Right atrium auricular region (tissue), 2 donors: ENCODE measurements around the gene GADL1. TPM values are rescaled to one million over a fixed set of nuclear protein-coding genes. Genes with fewer than 3 reads are reported as not detected.

Experiments used
- DNase-seq: peaks from one replicate; pipeline ENCODE4 v3.0.0-alpha.2; 2019; ENCODE audit warnings: low spot score
- H3K27ac ChIP-seq, 2 donors: fragments of 200-600 bp; sonication (generic); 1 replicate in 1 of 2; 2 replicates in 1 of 2; pipeline ENCODE4 v1.5.1; 2016 to 2019
- H3K27me3 ChIP-seq, 2 donors: fragments of 200-600 bp; sonication (generic); one replicate each; pipeline versions ENCODE4 v1.5.1 to v1.6.0; 2017 to 2019
- H3K36me3 ChIP-seq: fragments of 200-600 bp; sonication (generic); one replicate; pipeline ENCODE4 v1.5.1; 2016
- H3K4me1 ChIP-seq, 2 donors: fragments of 200-600 bp; sonication (generic); one replicate each; pipeline versions ENCODE4 v1.5.1 to v1.6.0; 2017 to 2019
- H3K4me3 ChIP-seq, 2 donors: fragments of 200-600 bp; sonication (generic); 1 replicate in 1 of 2; 2 replicates in 1 of 2; pipeline ENCODE4 v1.5.1; 2017 to 2019; ENCODE audit warnings: mild to moderate bottlenecking in 1 of 2, moderate library complexity in 1 of 2
- H3K9me3 ChIP-seq, 2 donors: fragments of 200-600 bp; sonication (generic); one replicate each; pipeline ENCODE4 v1.5.1; 2019
- CTCF ChIP-seq, 2 donors: fragments of 200-600 bp; sonication (generic); IDR thresholded peaks; one replicate each; pipeline ENCODE4 v1.5.1; 2019; ENCODE audit warnings: antibody characterized with exemption in 2 of 2
- total RNA-seq, 2 donors: library from RNA; depleted of rRNA; stranded (reverse); fragments of >200 nt; gene quantifications; one replicate each; pipeline ENCODE4 v1.1.0, GENCODE V29; 2016

GADL1 gene
- total RNA-seq, 2 donors from 2014 or later, result not detected

- no peak overlapping the region for H3K4me3 ChIP-seq
- no peaks in the 10 kb centered on the region for H3K4me1 ChIP-seq
- no peak for TF ChIP-seq CTCF (IDR thresholded peaks at IDR 0.05)
- H3K27me3 ChIP-seq, result no peaks in the 10 kb centered on the region
- no peak for DNase-seq
- no peaks in the 10 kb centered on the region for H3K9me3 ChIP-seq
- no peak overlapping the region for H3K27ac ChIP-seq
- H3K36me3 ChIP-seq, result no peaks in the 10 kb centered on the region
Observed at GRCh38 chr3:30754426-30754825, 140.0 kb downstream of the GADL1 start.

GRCh38 chr3:30753766-30754165 is 140.7 kb downstream of the GADL1 start:
- Histone ChIP-seq H3K27ac (no peak overlapping the region), H3K27me3 (no peaks in the 10 kb centered on the region), H3K9me3 (no peaks in the 10 kb centered on the region), H3K36me3 (no peaks in the 10 kb centered on the region), H3K4me1 (no peaks in the 10 kb centered on the region), H3K4me3 (no peak overlapping the region)
- no peak for TF ChIP-seq CTCF (IDR thresholded peaks at IDR 0.05)
- no peak for DNase-seq

GRCh38 chr3:30752970-30753369 is 141.5 kb downstream of the GADL1 start:
- H3K4me1 ChIP-seq, result no peaks in the 10 kb centered on the region
- TF ChIP-seq CTCF (IDR thresholded peaks at IDR 0.05), result no peak
- no peaks in the 10 kb centered on the region for H3K9me3 ChIP-seq
- no peak overlapping the region for H3K27ac ChIP-seq
- no peaks in the 10 kb centered on the region for H3K27me3 ChIP-seq
- H3K36me3 ChIP-seq, result no peaks in the 10 kb centered on the region
- no peak overlapping the region for H3K4me3 ChIP-seq
- no peak for DNase-seq

- no peaks in the 10 kb centered on the region for H3K27me3 ChIP-seq
- no peak overlapping the region for H3K27ac ChIP-seq
- H3K36me3 ChIP-seq, result no peaks in the 10 kb centered on the region
- peaks cover 0 to 5% of the 10 kb centered on the region in 2 donors for H3K4me1 ChIP-seq
- no peak overlapping the region for H3K4me3 ChIP-seq
- H3K9me3 ChIP-seq, result no peaks in the 10 kb centered on the region
- DNase-seq, result no peak
- no peak for TF ChIP-seq CTCF (IDR thresholded peaks at IDR 0.05)
Observed at GRCh38 chr3:30752491-30752890, 142.0 kb downstream of the GADL1 start.

- Histone ChIP-seq H3K4me3 (no peak overlapping the region), H3K36me3 (no peaks in the 10 kb centered on the region), H3K9me3 (no peaks in the 10 kb centered on the region), H3K4me1 (peaks cover 0 to 5% of the 10 kb centered on the region in 2 donors), H3K27ac (no peak overlapping the region), H3K27me3 (no peaks in the 10 kb centered on the region)
- peak in 1 of 2 donors; percentile 59 for TF ChIP-seq CTCF (IDR thresholded peaks at IDR 0.05)
- no peak for DNase-seq
Observed at GRCh38 chr3:30751610-30752299, 142.7 kb downstream of the GADL1 start.

GRCh38 chr3:30750967-30751366 is 143.5 kb downstream of the GADL1 start:
- no peak overlapping the region for H3K4me3 ChIP-seq
- H3K4me1 ChIP-seq, result peaks cover 0 to 5% of the 10 kb centered on the region in 2 donors
- H3K27ac ChIP-seq, result no peak overlapping the region
- TF ChIP-seq CTCF (IDR thresholded peaks at IDR 0.05), result no peak
- H3K27me3 ChIP-seq, result no peaks in the 10 kb centered on the region
- DNase-seq, result no peak
- H3K36me3 ChIP-seq, result no peaks in the 10 kb centered on the region
- H3K9me3 ChIP-seq, result no peaks in the 10 kb centered on the region
